Purkinje cell (primary cell): Measurements from ENCODE around the gene DNPH1. TPM values are rescaled to one million over a fixed set of nuclear protein-coding genes. Genes with fewer than 3 reads are reported as not detected.

Source experiments
- polyA plus RNA-seq: library from polyadenylated mRNA; unstranded; fragments of >200 nt; fragmentation: Nextera tagmentation; gene quantifications from 2 replicates; pipeline ENCODE4 v1.2.1, GENCODE V29; 2014

DNPH1 gene
- 8.7 and 9.2 TPM in 2 replicates for polyA plus RNA-seq

GRCh38 chr6:43228951-43229802 lies at the start of gene DNPH1:
Gene DNPH1 (minus strand): TSS chr6:43229481. CDS start chr6:43229456, 25 bp downstream.

GRCh38 chr6:43242908-43243663 lies 13.8 kb upstream of the DNPH1 start, which contains the start of gene TTBK1:
Gene TTBK1 (plus strand): TSS chr6:43243481. CDS start chr6:43246661, 3,180 bp downstream.

GRCh38 chr6:43181942-43182860 lies 47.1 kb downstream of the DNPH1 start, which contains the start of gene CUL9:
Gene CUL9 (plus strand): TSS chr6:43182196. CDS start chr6:43184311, 2,115 bp downstream.

Other genes starting within 250 kb of the DNPH1 start
- gene PPP2R5D, start 244.9 kb downstream of the DNPH1 start, polyA plus RNA-seq: 14.2 and 30.0 TPM in 2 replicates
- 163 and 191 TPM in 2 replicates for gene MEA1, start 215.5 kb downstream of the DNPH1 start, polyA plus RNA-seq
- gene KLHDC3, start 215.2 kb downstream of the DNPH1 start, polyA plus RNA-seq: 23.8 and 31.7 TPM in 2 replicates
- gene RRP36, start 207.9 kb downstream of the DNPH1 start, polyA plus RNA-seq: 26.2 and 30.9 TPM in 2 replicates
- 0.74 and 2.5 TPM in 2 replicates for gene CUL7, start 175.6 kb downstream of the DNPH1 start, polyA plus RNA-seq
- gene MRPL2, start 170.0 kb downstream of the DNPH1 start, polyA plus RNA-seq: 48.1 and 61.6 TPM in 2 replicates
- gene KLC4, start 169.8 kb downstream of the DNPH1 start, polyA plus RNA-seq: 7.8 and 17.5 TPM in 2 replicates
- gene PTK7, start 153.2 kb downstream of the DNPH1 start, polyA plus RNA-seq: not detected in 2 replicates
- gene SRF, start 58.2 kb downstream of the DNPH1 start, polyA plus RNA-seq: 0.74 and 0.99 TPM in 2 replicates
- 2.7 and 5.5 TPM in 2 replicates for gene CUL9, start 47.3 kb downstream of the DNPH1 start, polyA plus RNA-seq
- 0.62 and 0.66 TPM in 2 replicates for gene TTBK1, start 14.0 kb upstream of the DNPH1 start, polyA plus RNA-seq
- gene SLC22A7, start 68.8 kb upstream of the DNPH1 start, polyA plus RNA-seq: 0.63 TPM in 1 of 2 replicates, not detected in the other
- gene CRIP3, start 79.3 kb upstream of the DNPH1 start, polyA plus RNA-seq: 1.6 and 2.4 TPM in 2 replicates
- 7.5 and 12.4 TPM in 2 replicates for gene ZNF318, start 140.2 kb upstream of the DNPH1 start, polyA plus RNA-seq
- 3.1 and 6.2 TPM in 2 replicates for gene ABCC10, start 198.1 kb upstream of the DNPH1 start, polyA plus RNA-seq
- gene DLK2, start 226.1 kb upstream of the DNPH1 start, polyA plus RNA-seq: 11.0 and 15.0 TPM in 2 replicates
- 0.15 and 0.55 TPM in 2 replicates for gene TJAP1, start 248.1 kb upstream of the DNPH1 start, polyA plus RNA-seq